Measurements from ENCODE around the gene NFYA.

NFYA gene

GRCh38 chr6:41058783-41059181, 14.0 kb upstream of the NFYA start (continued):
- no peak for TF ChIP-seq ZSCAN18 (tag by site-specific recombination; IDR thresholded peaks at IDR 0.05)

- H3K9me3 ChIP-seq (ENCODE audit: control insufficient read depth, insufficient read depth, low read depth, low read length): no peaks in the 10 kb centered on the region
- peaks cover 0 to 14% of the 10 kb centered on the region in 2 experiments; a peak in 1 of 3 replicates for H3K36me3 ChIP-seq (ENCODE audit: control insufficient read depth in 2 of 2, insufficient read depth in 1 of 2, low read length in 2 of 2)
- ChIA-PET CTCF (interaction anchor here (0.9 to 3.7 kb wide), 6 partner anchors 10 to 149 kb away, joined by 3 to 25 read pairs (median 4); partner anchors contain the start of gene UNC5CL), POLR2A (no interaction called here)
- TF ChIP-seq SALL2 (tag by site-specific recombination; IDR thresholded peaks at IDR 0.05; ENCODE audit: borderline replicate concordance): no peak
- TF ChIP-seq ZNF596 (tag by site-specific recombination; IDR thresholded peaks at IDR 0.05): no peak
- no peak for TF ChIP-seq ZNF19 (tag by site-specific recombination; IDR thresholded peaks at IDR 0.05; ENCODE audit: low read depth)
- no peak for TF ChIP-seq ZNF514 (tag by site-specific recombination; IDR thresholded peaks at IDR 0.05)
- no peak for TF ChIP-seq ZBTB26 (tag by site-specific recombination; optimal IDR thresholded peaks at IDR 0.05)
- TF ChIP-seq KLF9 (tag by site-specific recombination; IDR thresholded peaks at IDR 0.05; ENCODE audit: low read depth): no peak
- no peak for TF ChIP-seq ZNF391 (tag by site-specific recombination; IDR thresholded peaks at IDR 0.05; ENCODE audit: borderline replicate concordance, low read depth)
- no peak for TF ChIP-seq ZNF311 (tag by site-specific recombination; IDR thresholded peaks at IDR 0.05; ENCODE audit: borderline replicate concordance)
- no peak for TF ChIP-seq ZSCAN23 (tag by site-specific recombination; IDR thresholded peaks at IDR 0.05)
- TF ChIP-seq ZNF221 (tag by site-specific recombination; IDR thresholded peaks at IDR 0.05; ENCODE audit: borderline replicate concordance): no peak
- TF ChIP-seq ZNF580 (tag by site-specific recombination; IDR thresholded peaks at IDR 0.05): no peak
- TF ChIP-seq BCL11A (tag by site-specific recombination; IDR thresholded peaks at IDR 0.05; ENCODE audit: low read depth): no peak
- no peak overlapping the region for H3K4me3 ChIP-seq (ENCODE audit: low read depth, low read length)
- H3K27ac ChIP-seq (ENCODE audit: extremely low read depth, low read depth, low read length): no peak overlapping the region
- no peaks in the 10 kb centered on the region for H3K4me1 ChIP-seq (ENCODE audit: control insufficient read depth, insufficient read depth, low read length)
Observed at GRCh38 chr6:41059556-41059955, 13.2 kb upstream of the NFYA start.

- ChIA-PET CTCF (interaction anchor here (0.6 to 3.7 kb wide), 4 partner anchors 8 to 1922 kb away, joined by 3 to 25 read pairs (median 4); partner anchors contain the start of genes NFYA, OARD1 and UNC5CL), POLR2A (no interaction called here)
- Histone ChIP-seq H3K36me3 (ENCODE audit: control insufficient read depth in 2 of 2, insufficient read depth in 1 of 2, low read length in 2 of 2) (peaks cover 4 to 31% of the 10 kb centered on the region in 2 experiments; a peak in 2 of 3 replicates), H3K9me3 (ENCODE audit: control insufficient read depth, insufficient read depth, low read depth, low read length) (no peaks in the 10 kb centered on the region), H3K27ac (ENCODE audit: extremely low read depth, low read depth, low read length) (no peak overlapping the region), H3K4me3 (ENCODE audit: low read depth, low read length) (no peak overlapping the region), H3K4me1 (ENCODE audit: control insufficient read depth, insufficient read depth, low read length) (no peaks in the 10 kb centered on the region)
- TF ChIP-seq ZNF513 (tag by site-specific recombination; IDR thresholded peaks at IDR 0.05): no peak
- TF ChIP-seq ZSCAN5A (tag by site-specific recombination; IDR thresholded peaks at IDR 0.05): no peak
- TF ChIP-seq ZNF221 (tag by site-specific recombination; IDR thresholded peaks at IDR 0.05; ENCODE audit: borderline replicate concordance): no peak
- TF ChIP-seq ZNF621 (tag by site-specific recombination; IDR thresholded peaks at IDR 0.05): no peak
- no peak for TF ChIP-seq ZNF416 (tag by site-specific recombination; IDR thresholded peaks at IDR 0.05)
- TF ChIP-seq ZNF324 (tag by site-specific recombination; IDR thresholded peaks at IDR 0.05): no peak
- TF ChIP-seq MYNN (tag by site-specific recombination; IDR thresholded peaks at IDR 0.05; ENCODE audit: borderline replicate concordance): no peak
- TF ChIP-seq TRIM28 (IDR thresholded peaks at IDR 0.05; ENCODE audit: borderline replicate concordance, low read length): no peak
- no peak for TF ChIP-seq ZNF239 (tag by site-specific recombination; IDR thresholded peaks at IDR 0.05)
- no peak for TF ChIP-seq ZNF174 (tag by site-specific recombination; IDR thresholded peaks at IDR 0.05)
- no peak for TF ChIP-seq ZNF19 (tag by site-specific recombination; IDR thresholded peaks at IDR 0.05; ENCODE audit: low read depth)
- no peak for TF ChIP-seq ZNF214 (tag by site-specific recombination; IDR thresholded peaks at IDR 0.05; ENCODE audit: borderline replicate concordance)
- TF ChIP-seq ZNF433 (tag by site-specific recombination; IDR thresholded peaks at IDR 0.05; ENCODE audit: low read depth): no peak
- no peak for TF ChIP-seq WT1 (tag by site-specific recombination; IDR thresholded peaks at IDR 0.05)
- TF ChIP-seq ZNF292 (tag by site-specific recombination; IDR thresholded peaks at IDR 0.05; ENCODE audit: borderline replicate concordance, low read depth): no peak
- no peak for TF ChIP-seq TCF7L2 (IDR thresholded peaks at IDR 0.05; ENCODE audit: borderline replicate concordance, low read depth, low read length)
- no peak for TF ChIP-seq ZNF157 (tag by site-specific recombination; IDR thresholded peaks at IDR 0.05)
Observed at GRCh38 chr6:41061196-41061726, 11.5 kb upstream of the NFYA start.

All from HEK293 (cell line).